ENCODE results near the gene GABRR2.

- no peak for TF ChIP-seq POLR2A (IDR thresholded peaks at IDR 0.05)
- no peak for TF ChIP-seq CTCF (IDR thresholded peaks at IDR 0.05)
Measured at GRCh38 chr6:89267918-89268317, 47.2 kb downstream of the GABRR2 start.

Data from lower leg skin (tissue), 3 donors.